ENCODE results near the gene XRCC2.

DNA sequence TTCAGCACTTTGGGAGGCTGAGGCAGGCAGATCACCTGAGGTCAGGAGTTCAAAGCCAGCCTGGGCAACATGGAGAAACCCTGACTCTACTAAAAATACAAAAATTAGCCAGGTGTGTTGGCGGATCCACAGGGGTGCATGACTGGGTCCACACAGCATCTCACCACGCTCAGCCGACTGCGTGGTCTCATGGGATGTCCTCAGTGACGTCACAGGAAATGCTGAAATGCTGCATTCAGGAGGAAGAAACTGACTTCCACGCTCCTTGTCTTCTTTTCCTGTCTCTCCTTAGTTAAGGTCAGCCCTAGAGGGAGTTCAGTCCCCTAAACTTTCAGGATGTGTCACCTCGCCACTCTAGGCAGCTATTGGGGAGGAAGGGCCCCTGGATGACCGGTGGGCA is 42.9 kb downstream of the XRCC2 start:
- no peak for TF ChIP-seq ZNF274 (IDR thresholded peaks at IDR 0.05; ENCODE audit: low read depth, low read length)
- no peak for TF ChIP-seq YY1 (IDR thresholded peaks at IDR 0.05; ENCODE audit: insufficient read depth, insufficient read length)

Data from NT2/D1 (cell line).